Measurements from ENCODE around the gene CAMKK2.

GRCh38 chr12:121323908-121324307, 27.4 kb upstream of the CAMKK2 start:
- TF ChIP-seq SUZ12 (IDR thresholded peaks at IDR 0.05; ENCODE audit: extremely low read depth, insufficient read depth, insufficient read length) (no peak), YY1 (IDR thresholded peaks at IDR 0.05; ENCODE audit: insufficient read depth, insufficient read length) (no peak)

All from NT2/D1 (cell line).